GM18873 (cell line): ENCODE results near the gene FCSK.
"Not testable (repeated sequence)": the region's sequence is repeated elsewhere in the genome, so short reads cannot be mapped to it uniquely, and the experiment has no call there.

Source experiments
- ATAC-seq: cut with Tn5 transposase; IDR thresholded peaks from one replicate; pipeline ENCODE4 v1.9.1; 2021; ENCODE audit warnings: mild to moderate bottlenecking, moderate library complexity, moderate number of reproducible peaks; ENCODE audit not compliant: unreplicated experiment, low FRiP score

Gene FCSK

GRCh38 chr16:70520612-70521297, 66.4 kb downstream of the FCSK start:
- no peak for ATAC-seq

DNA sequence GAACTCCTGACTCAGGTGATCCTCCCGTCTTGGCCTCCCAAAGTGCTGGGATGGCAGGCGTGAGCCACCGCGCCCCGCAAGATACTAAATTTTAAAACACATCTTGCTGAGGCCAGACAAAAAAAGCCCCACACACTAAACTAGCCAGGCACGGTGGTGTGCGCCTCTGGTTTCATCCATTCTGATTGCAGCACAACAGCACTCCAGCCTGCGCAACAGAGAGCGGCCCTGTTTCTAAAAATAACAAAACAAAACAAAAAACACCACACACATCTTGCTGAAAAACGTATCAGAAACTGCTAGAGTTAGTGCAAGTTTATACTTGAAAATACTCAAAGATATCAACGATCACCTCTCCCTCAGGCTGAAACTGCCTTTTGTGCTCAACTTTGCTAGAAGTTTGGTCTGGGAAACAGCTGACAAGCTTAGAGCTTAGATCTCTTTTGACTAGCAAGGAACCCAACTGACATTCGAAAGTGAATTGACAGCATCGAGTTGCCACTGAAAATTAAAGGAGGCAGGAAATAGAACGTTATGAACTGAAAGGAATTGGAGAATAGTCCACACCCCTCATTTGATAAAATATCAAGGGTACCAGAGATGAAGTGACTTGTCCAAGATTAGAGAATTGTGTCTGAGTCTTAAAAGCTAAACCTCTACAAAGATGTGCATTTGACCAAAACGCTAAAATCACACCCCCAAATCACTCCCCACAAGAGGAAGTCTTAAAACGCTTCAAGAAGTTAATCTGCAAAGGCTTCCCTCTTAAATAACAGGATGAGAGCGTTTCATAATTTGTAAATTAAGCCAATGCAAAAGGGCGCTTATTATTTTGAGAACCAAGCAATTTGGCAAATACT, 68.1 kb downstream of the FCSK start:
- ATAC-seq, result no peak

- ATAC-seq, result no peak
Measured at GRCh38 chr16:70523076-70523742, 68.8 kb downstream of the FCSK start, which contains the start of gene COG4. TSS of gene COG4 (minus strand) at chr16:70523554. CDS start at chr16:70523543, 11 bp downstream.

GRCh38 chr16:70523743-70524398, 69.5 kb downstream of the FCSK start, which contains the start of gene SF3B3:
TSS of gene SF3B3 (plus strand) at chr16:70523816. CDS start at chr16:70526657, 2,841 bp downstream.
- no peak for ATAC-seq

GRCh38 chr16:70524399-70524825, 70.0 kb downstream of the FCSK start:
- ATAC-seq, result not testable (repeated sequence)

- no peak for ATAC-seq
Measured at GRCh38 chr16:70526403-70526802, 72.0 kb downstream of the FCSK start.

- no peak for ATAC-seq
Measured at GRCh38 chr16:70527315-70527996, 73.1 kb downstream of the FCSK start.

GRCh38 chr16:70529051-70529777, 74.8 kb downstream of the FCSK start:
- no peak for ATAC-seq
